Liver (tissue), 9 donors: Measurements from ENCODE around the gene ZRSR2. TPM values are rescaled to one million over a fixed set of nuclear protein-coding genes. Genes with fewer than 3 reads are reported as not detected.

Experiments
- DNase-seq: peaks from one replicate; pipeline ENCODE4 v3.0.0-alpha.2; 2017; ENCODE audit warnings: low spot score
- H3K27ac ChIP-seq, 2 donors: one replicate each; pipeline ENCODE4 v1.7.0; 2013; ENCODE audit warnings: inconsistent platforms in 2 of 2, low read length in 2 of 2, control low read depth in 1 of 2, low read depth in 1 of 2, mild to moderate bottlenecking in 1 of 2
- H3K27me3 ChIP-seq, 4 donors: one replicate each; pipeline versions ENCODE4 v1.6.1 to v1.7.0; 2013; ENCODE audit warnings: low read length in 3 of 4, inconsistent platforms in 1 of 4, mild to moderate bottlenecking in 1 of 4, moderate library complexity in 1 of 4; ENCODE audit not compliant: control insufficient read depth in 4 of 4, insufficient read depth in 4 of 4
- H3K36me3 ChIP-seq, 4 donors: one replicate each; pipeline versions ENCODE4 v1.6.1 to v1.7.0; 2013; ENCODE audit warnings: low read length in 3 of 4, mild to moderate bottlenecking in 3 of 4, low read depth in 1 of 4, moderate library complexity in 1 of 4; ENCODE audit not compliant: control insufficient read depth in 4 of 4, insufficient read depth in 3 of 4
- H3K4me1 ChIP-seq, 4 donors: one replicate each; pipeline versions ENCODE4 v1.6.1 to v1.7.0; 2013; ENCODE audit warnings: low read length in 3 of 4, mild to moderate bottlenecking in 3 of 4, moderate library complexity in 1 of 4; ENCODE audit not compliant: control insufficient read depth in 4 of 4, insufficient read depth in 4 of 4
- H3K4me3 ChIP-seq, 3 donors: one replicate each; pipeline versions ENCODE4 v1.6.1 to v1.7.0; 2013; ENCODE audit warnings: low read length in 3 of 3, control low read depth in 1 of 3, low read depth in 1 of 3, mild to moderate bottlenecking in 1 of 3
- H3K9ac ChIP-seq, 2 donors: one replicate each; pipeline ENCODE4 v1.7.0; 2013; ENCODE audit warnings: low read length in 2 of 2, mild to moderate bottlenecking in 2 of 2, moderate library complexity in 2 of 2, control low read depth in 1 of 2, low read depth in 1 of 2
- H3K9me3 ChIP-seq, 4 donors: one replicate each; pipeline versions ENCODE4 v1.6.1 to v1.7.0; 2013; ENCODE audit warnings: low read length in 3 of 4; ENCODE audit not compliant: control insufficient read depth in 4 of 4
- EGR1 ChIP-seq, 2 donors: IDR thresholded peaks; 2 replicates each; pipeline ENCODE4 v1.6.1; 2016 to 2018; ENCODE audit warnings: antibody characterized with exemption in 2 of 2, low read depth in 2 of 2
- FOXA1 ChIP-seq: IDR thresholded peaks from 2 replicates; pipeline ENCODE4 v1.6.1; 2016; ENCODE audit warnings: antibody characterized with exemption
- GABPA ChIP-seq, 2 donors: IDR thresholded peaks in 1 of 2; conservative IDR thresholded peaks in 1 of 2; 2 replicates each; pipeline ENCODE4 v1.6.1; 2016; ENCODE audit warnings: antibody characterized with exemption in 2 of 2, mild to moderate bottlenecking in 1 of 2, moderate library complexity in 1 of 2
- HNF4A ChIP-seq, 2 donors: conservative IDR thresholded peaks; 2 replicates each; pipeline ENCODE4 v1.6.1; 2016; ENCODE audit warnings: antibody characterized with exemption in 2 of 2, mild to moderate bottlenecking in 2 of 2
- HNF4G ChIP-seq: IDR thresholded peaks from 2 replicates; pipeline ENCODE4 v1.6.1; 2016; ENCODE audit warnings: antibody characterized with exemption
- JUND ChIP-seq, 2 donors: IDR thresholded peaks; 2 replicates each; pipeline ENCODE4 v1.6.1; 2016; ENCODE audit warnings: antibody characterized with exemption in 2 of 2
- NR2F2 ChIP-seq: IDR thresholded peaks from 2 replicates; pipeline ENCODE4 v1.6.1; 2016; ENCODE audit warnings: antibody characterized with exemption
- RAD21 ChIP-seq, 2 donors: IDR thresholded peaks; 2 replicates each; pipeline ENCODE4 v1.6.1; 2016; ENCODE audit warnings: antibody characterized with exemption in 2 of 2, mild to moderate bottlenecking in 2 of 2
- RXRA ChIP-seq, 2 donors: IDR thresholded peaks; 2 replicates each; pipeline ENCODE4 v1.6.1; 2017 to 2018; ENCODE audit warnings: antibody characterized with exemption in 2 of 2, mild to moderate bottlenecking in 1 of 2
- SP1 ChIP-seq: IDR thresholded peaks from 2 replicates; pipeline ENCODE4 v1.6.1; 2018; ENCODE audit warnings: antibody characterized with exemption, mild to moderate bottlenecking
- TAF1 ChIP-seq: conservative IDR thresholded peaks from 2 replicates; pipeline ENCODE4 v1.6.1; 2016; ENCODE audit warnings: antibody characterized with exemption, mild to moderate bottlenecking
- YY1 ChIP-seq: IDR thresholded peaks from 2 replicates; pipeline ENCODE4 v1.6.1; 2016; ENCODE audit warnings: antibody characterized with exemption, mild to moderate bottlenecking
- ZBTB33 ChIP-seq: IDR thresholded peaks from 2 replicates; pipeline ENCODE4 v1.6.1; 2016; ENCODE audit warnings: antibody characterized with exemption
- WGBS: extraction: QIAGEN DNeasy Blood & Tissue Kit; methylation state at CpG from one replicate; pipeline ENCODE4 v1.1.7; 2013; 5-methylcytosine and 5-hydroxymethylcytosine counted together
- polyA plus RNA-seq, 2 donors: library from polyadenylated mRNA; stranded (reverse) in 1 of 2; unstranded in 1 of 2; fragments of 200-250 nt in 1 of 2; fragments of >200 nt in 1 of 2; fragmentation: Nextera tagmentation in 1 of 2; extraction: Ambion mirVana in 1 of 2; gene quantifications; one replicate each; pipeline versions ENCODE4 v1.2.1 to v1.2.3, GENCODE V29; 2013 to 2015
- total RNA-seq, 2 donors: library from RNA; depleted of rRNA; stranded (reverse); fragments of >200 nt; gene quantifications; one replicate each; pipeline ENCODE4 v1.2.3, GENCODE V29; 2014
- TF ChIP-seq, protein P1 (sequence below): IDR thresholded peaks from 2 replicates; pipeline ENCODE4 v1.6.1; 2016; ENCODE audit warnings: antibody characterized with exemption
- TF ChIP-seq, protein P2 (sequence below): IDR thresholded peaks from 2 replicates; pipeline ENCODE4 v1.6.1; 2016; ENCODE audit warnings: antibody characterized with exemption
- TF ChIP-seq, protein P3 (sequence below): fragments of 150-350 bp; IDR thresholded peaks from 2 replicates; pipeline ENCODE4 v1.5.1; 2017; ENCODE audit warnings: improper control_type of control experiment, low read depth, low read length; ENCODE audit not compliant: missing input control
- TF ChIP-seq, protein P4 (sequence below): IDR thresholded peaks from 2 replicates; pipeline ENCODE4 v1.6.1; 2016; ENCODE audit warnings: antibody characterized with exemption, mild to moderate bottlenecking
- donor health status: healthy.
- donor health status: healthy.
- donor health status: healthy.
- donor health status: healthy.
- donor health status: healthy.

The ZRSR2 gene
- total and polyA plus RNA-seq, 4 donors, result 1.4 to 7.0 (median 3.0) TPM

DNA sequence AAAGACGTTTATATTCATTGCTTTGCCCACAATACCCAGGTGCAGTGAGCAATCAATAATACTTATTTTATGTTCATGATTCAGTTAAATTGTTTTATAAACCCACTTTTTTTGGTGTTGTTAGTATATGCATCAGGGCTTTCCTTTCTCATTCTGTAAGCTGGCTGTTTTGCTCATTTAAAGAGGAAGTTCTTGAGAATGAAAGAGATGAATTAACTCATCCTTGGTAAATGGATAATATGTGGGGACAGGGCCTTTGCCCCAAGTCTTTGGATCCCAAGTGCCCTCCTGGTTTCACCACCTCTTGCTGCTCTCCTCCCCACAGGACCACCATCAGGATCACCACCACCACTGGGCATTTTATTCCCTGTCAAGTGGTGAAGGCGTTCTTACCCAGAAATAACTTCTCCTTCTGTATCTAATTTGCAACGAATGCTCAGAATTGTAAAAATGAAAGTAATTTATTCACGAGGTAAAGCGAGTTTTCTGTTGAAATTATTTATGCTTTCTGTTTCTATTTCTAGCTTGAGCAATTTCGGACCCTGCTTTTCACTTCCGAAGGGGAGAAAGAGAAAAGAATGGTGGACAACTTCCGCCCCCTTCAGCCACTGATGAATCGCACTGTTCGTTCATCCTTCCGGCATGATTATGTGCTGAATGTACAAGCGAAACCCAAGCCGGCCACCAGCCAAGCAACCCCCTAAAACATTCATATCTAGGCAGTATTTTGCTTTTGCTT is 8.2 kb upstream of the ZRSR2 start:
- no peaks in the 10 kb centered on the region for H3K4me1 ChIP-seq
- peaks cover 0 to 3% (median 2%) of the 10 kb centered on the region in 4 donors for H3K36me3 ChIP-seq
- H3K9me3 ChIP-seq, result no peaks in the 10 kb centered on the region
- H3K9ac ChIP-seq, result no peak overlapping the region
- TF ChIP-seq, protein P1, sequence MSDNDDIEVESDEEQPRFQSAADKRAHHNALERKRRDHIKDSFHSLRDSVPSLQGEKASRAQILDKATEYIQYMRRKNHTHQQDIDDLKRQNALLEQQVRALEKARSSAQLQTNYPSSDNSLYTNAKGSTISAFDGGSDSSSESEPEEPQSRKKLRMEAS, result no peak
- TF ChIP-seq SP1 (no peak), JUND (IDR thresholded peaks at IDR 0.05) (no peak), EGR1 (IDR thresholded peaks at IDR 0.05; ENCODE audit: low read depth in 2 of 2) (no peak), RAD21 (IDR thresholded peaks at IDR 0.05) (no peak), TAF1 (no peak), HNF4G (no peak), RXRA (IDR thresholded peaks at IDR 0.05) (no peak), GABPA (IDR thresholded peaks at IDR 0.05 in 1 of 2, conservative IDR thresholded peaks at IDR 0.05 in 1 of 2) (no peak), NR2F2 (no peak), ZBTB33 (no peak), YY1 (no peak), FOXA1 (no peak), HNF4A (conservative IDR thresholded peaks at IDR 0.05) (no peak)
- TF ChIP-seq, protein P2, sequence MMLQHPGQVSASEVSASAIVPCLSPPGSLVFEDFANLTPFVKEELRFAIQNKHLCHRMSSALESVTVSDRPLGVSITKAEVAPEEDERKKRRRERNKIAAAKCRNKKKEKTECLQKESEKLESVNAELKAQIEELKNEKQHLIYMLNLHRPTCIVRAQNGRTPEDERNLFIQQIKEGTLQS, result no peak
- TF ChIP-seq, protein P3, sequence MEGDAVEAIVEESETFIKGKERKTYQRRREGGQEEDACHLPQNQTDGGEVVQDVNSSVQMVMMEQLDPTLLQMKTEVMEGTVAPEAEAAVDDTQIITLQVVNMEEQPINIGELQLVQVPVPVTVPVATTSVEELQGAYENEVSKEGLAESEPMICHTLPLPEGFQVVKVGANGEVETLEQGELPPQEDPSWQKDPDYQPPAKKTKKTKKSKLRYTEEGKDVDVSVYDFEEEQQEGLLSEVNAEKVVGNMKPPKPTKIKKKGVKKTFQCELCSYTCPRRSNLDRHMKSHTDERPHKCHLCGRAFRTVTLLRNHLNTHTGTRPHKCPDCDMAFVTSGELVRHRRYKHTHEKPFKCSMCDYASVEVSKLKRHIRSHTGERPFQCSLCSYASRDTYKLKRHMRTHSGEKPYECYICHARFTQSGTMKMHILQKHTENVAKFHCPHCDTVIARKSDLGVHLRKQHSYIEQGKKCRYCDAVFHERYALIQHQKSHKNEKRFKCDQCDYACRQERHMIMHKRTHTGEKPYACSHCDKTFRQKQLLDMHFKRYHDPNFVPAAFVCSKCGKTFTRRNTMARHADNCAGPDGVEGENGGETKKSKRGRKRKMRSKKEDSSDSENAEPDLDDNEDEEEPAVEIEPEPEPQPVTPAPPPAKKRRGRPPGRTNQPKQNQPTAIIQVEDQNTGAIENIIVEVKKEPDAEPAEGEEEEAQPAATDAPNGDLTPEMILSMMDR, result no peak
- TF ChIP-seq, protein P4, sequence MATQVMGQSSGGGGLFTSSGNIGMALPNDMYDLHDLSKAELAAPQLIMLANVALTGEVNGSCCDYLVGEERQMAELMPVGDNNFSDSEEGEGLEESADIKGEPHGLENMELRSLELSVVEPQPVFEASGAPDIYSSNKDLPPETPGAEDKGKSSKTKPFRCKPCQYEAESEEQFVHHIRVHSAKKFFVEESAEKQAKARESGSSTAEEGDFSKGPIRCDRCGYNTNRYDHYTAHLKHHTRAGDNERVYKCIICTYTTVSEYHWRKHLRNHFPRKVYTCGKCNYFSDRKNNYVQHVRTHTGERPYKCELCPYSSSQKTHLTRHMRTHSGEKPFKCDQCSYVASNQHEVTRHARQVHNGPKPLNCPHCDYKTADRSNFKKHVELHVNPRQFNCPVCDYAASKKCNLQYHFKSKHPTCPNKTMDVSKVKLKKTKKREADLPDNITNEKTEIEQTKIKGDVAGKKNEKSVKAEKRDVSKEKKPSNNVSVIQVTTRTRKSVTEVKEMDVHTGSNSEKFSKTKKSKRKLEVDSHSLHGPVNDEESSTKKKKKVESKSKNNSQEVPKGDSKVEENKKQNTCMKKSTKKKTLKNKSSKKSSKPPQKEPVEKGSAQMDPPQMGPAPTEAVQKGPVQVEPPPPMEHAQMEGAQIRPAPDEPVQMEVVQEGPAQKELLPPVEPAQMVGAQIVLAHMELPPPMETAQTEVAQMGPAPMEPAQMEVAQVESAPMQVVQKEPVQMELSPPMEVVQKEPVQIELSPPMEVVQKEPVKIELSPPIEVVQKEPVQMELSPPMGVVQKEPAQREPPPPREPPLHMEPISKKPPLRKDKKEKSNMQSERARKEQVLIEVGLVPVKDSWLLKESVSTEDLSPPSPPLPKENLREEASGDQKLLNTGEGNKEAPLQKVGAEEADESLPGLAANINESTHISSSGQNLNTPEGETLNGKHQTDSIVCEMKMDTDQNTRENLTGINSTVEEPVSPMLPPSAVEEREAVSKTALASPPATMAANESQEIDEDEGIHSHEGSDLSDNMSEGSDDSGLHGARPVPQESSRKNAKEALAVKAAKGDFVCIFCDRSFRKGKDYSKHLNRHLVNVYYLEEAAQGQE, result no peak
- 81% methylated on average over 13 of the region's 13 CpGs for WGBS
- H3K4me3 ChIP-seq, result no peak overlapping the region
- no peak overlapping the region for H3K27ac ChIP-seq
- H3K27me3 ChIP-seq, result no peaks in the 10 kb centered on the region
- DNase-seq, result no peak
